Body of pancreas (tissue), 4 donors: ENCODE results near the gene HDDC3. TPM values are rescaled to one million over a fixed set of nuclear protein-coding genes. Genes with fewer than 3 reads are reported as not detected.
"Not testable (repeated sequence)": the region's sequence is repeated elsewhere in the genome, so short reads cannot be mapped to it uniquely, and the experiment has no call there.

Experiments used
- ATAC-seq: fragments of 150-250 bp; one replicate; pipeline ENCODE4 v1.9.1; 2016
- DNase-seq, 4 donors: peaks; one replicate each; pipeline ENCODE4 v3.0.0-alpha.2; 2019
- H3K27ac ChIP-seq, 4 donors: fragments of 200-600 bp; sonication (generic); 1 replicate in 3 of 4; 2 replicates in 1 of 4; pipeline versions ENCODE4 v1.5.1 to v1.6.1; 2016 to 2019; ENCODE audit warnings: mild to moderate bottlenecking in 1 of 4, mixed read lengths in 1 of 4, moderate library complexity in 1 of 4
- H3K27me3 ChIP-seq, 2 donors: fragments of 200-600 bp; sonication (generic); one replicate each; pipeline ENCODE4 v1.6.0; 2016; ENCODE audit warnings: mild to moderate bottlenecking in 1 of 2
- H3K36me3 ChIP-seq, 2 donors: fragments of 200-600 bp; sonication (generic); replicated peaks in 1 of 2; 2 replicates each; pipeline ENCODE4 v1.5.1; 2016; ENCODE audit warnings: low read depth in 2 of 2; ENCODE audit not compliant: insufficient read depth in 1 of 2
- H3K4me1 ChIP-seq: fragments of 200-600 bp; sonication (generic); one replicate; pipeline ENCODE4 v1.6.0; 2016
- H3K4me3 ChIP-seq, 2 donors: fragments of 200-600 bp; sonication (generic); 1 replicate in 1 of 2; 2 replicates in 1 of 2; pipeline ENCODE4 v1.5.1; 2016 to 2019
- H3K9me3 ChIP-seq, 3 donors: fragments of 200-600 bp; sonication (generic); 1 replicate in 2 of 3; 2 replicates in 1 of 3; pipeline ENCODE4 v1.5.1; 2016
- POLR2A ChIP-seq, 3 donors: fragments of 450-650 bp; IDR thresholded peaks; one replicate each; pipeline ENCODE4 v1.6.1; 2016; ENCODE audit warnings: antibody characterized with exemption in 3 of 3, mild to moderate bottlenecking in 2 of 3
- WGBS, 2 donors: methylation state at CpG; one replicate each; pipeline ENCODE4 v1.1.5; 2017; 5-methylcytosine and 5-hydroxymethylcytosine counted together
- intact Hi-C: fragments of 100-400 bp; cut with DNase I; formaldehyde crosslinking; loops from one replicate; pipeline ENCODE4 v1.15.1; 2023
- total RNA-seq, 2 donors: library from RNA; depleted of rRNA; stranded (reverse); fragments of >200 nt; gene quantifications; one replicate each; pipeline ENCODE4 v1.1.0, GENCODE V29; 2016
- TF ChIP-seq, protein P1 (sequence below), 7 experiments: fragments of 450-650 bp in 4 of 7; fragments of 200-600 bp in 3 of 7; sonication (generic) in 3 of 7; IDR thresholded peaks; one replicate each; pipeline ENCODE4 v1.5.1; 2016 to 2019; ENCODE audit warnings: antibody characterized with exemption in 7 of 7

HDDC3 gene
- total RNA-seq, 2 donors from 2014 or later = 13.8 to 14.5 TPM

DNA sequence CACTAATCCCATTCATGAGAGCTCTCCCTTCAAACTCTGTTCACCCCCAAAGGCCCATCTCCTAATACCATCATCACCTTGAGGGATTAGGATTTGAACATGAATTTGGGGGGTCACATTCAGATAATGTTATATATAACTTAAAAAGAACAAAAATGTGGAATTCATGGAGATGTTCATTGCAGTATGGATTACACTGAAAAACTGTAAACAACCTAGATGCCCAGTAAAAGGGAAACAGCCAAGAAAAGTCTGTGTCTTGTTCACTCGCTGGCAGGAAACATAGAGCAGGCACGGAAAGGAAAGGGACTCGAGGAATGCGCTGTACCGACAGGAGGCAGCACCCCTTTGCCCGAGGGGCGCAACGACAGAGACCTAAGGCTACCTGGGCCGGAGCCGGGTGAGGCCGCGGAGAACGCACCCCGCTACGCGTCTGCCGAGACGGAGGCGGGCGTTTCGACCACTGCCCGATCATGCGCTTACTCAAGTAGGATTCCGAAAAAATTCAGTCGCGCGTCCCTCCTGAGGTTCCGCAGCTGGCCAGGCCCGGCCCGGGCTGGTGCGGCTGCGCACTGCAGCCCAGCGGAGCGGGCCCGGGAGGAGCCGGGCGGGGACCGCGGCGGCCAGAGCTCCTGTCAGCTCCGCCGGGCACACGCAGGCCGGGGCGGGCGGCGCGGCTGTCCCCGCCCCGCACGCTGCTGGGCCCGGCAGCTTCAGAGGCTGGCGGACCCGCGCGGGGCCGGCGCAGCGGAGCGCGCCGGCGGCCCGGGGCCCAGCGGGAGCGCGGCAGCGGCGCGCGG lies 30.1 kb downstream of the HDDC3 start:
- peak; percentile 51 to 78 (median 75) for TF ChIP-seq POLR2A (IDR thresholded peaks at IDR 0.05)
- TF ChIP-seq, protein P1, sequence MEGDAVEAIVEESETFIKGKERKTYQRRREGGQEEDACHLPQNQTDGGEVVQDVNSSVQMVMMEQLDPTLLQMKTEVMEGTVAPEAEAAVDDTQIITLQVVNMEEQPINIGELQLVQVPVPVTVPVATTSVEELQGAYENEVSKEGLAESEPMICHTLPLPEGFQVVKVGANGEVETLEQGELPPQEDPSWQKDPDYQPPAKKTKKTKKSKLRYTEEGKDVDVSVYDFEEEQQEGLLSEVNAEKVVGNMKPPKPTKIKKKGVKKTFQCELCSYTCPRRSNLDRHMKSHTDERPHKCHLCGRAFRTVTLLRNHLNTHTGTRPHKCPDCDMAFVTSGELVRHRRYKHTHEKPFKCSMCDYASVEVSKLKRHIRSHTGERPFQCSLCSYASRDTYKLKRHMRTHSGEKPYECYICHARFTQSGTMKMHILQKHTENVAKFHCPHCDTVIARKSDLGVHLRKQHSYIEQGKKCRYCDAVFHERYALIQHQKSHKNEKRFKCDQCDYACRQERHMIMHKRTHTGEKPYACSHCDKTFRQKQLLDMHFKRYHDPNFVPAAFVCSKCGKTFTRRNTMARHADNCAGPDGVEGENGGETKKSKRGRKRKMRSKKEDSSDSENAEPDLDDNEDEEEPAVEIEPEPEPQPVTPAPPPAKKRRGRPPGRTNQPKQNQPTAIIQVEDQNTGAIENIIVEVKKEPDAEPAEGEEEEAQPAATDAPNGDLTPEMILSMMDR (IDR thresholded peaks at IDR 0.05) = peak; percentile 56 to 96 (median 84)
- peak; percentile 83 for ATAC-seq
- Histone ChIP-seq H3K36me3 (peaks cover 0 to 3% of the 10 kb centered on the region in 2 donors), H3K27me3 (no peaks in the 10 kb centered on the region), H3K27ac (peak overlapping the region; percentile 92 to 96 (median 94)), H3K4me1 (peaks cover 50% of the 10 kb centered on the region), H3K4me3 (peak overlapping the region in 1 of 2 donors; percentile 27), H3K9me3 (no peaks in the 10 kb centered on the region)
- peak; percentile 77 to 84 (median 82) for DNase-seq
- intact Hi-C loops = no loop called here
- 1% methylated on average over 8 to 70 of the region's 71 CpGs for WGBS, 2 donors

DNA sequence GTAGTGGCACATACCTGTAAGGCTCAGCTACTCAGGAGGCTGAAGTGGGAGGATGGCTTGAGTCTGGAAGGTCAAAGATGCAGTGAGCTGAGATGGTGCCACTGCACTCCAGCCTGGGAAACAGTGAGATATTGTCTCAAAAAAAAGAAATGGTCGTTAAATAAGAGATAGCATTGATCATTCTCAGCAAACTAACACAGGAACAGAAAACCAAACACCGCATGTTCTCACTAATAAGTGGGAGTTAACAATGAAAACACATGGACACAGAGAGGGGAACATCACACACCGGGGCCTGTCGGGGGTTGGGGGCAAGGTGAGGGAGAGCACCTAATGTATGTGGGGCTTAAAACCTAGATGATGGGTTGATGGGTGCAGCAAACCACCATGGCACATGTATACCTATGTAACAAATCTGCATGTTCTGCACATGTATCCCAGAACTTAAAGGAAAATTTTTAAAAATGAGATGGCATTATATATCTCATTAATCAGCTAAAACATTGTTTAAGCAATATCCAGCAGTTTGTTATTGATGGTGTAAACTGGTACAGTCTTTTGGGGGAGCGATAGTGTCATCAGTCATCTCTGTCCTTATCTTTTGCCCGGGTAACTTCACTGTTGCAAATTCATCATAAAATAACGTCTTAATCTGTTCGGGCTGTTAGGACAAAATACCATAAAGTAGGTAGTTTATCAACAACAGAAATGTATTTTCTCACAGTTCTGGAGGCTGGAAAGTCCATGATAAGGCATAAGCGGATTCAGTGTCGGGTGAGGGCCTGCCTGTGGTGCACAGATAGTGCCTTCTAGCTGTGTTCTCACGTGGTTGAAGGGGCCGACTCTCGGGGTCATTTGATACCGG lies 30.9 kb downstream of the HDDC3 start:
- H3K9me3 ChIP-seq = no peaks in the 10 kb centered on the region
- no peak overlapping the region for H3K4me3 ChIP-seq
- intact Hi-C loops = no loop called here
- 35 to 36% methylated on average over 14 of the region's 14 CpGs for WGBS, 2 donors
- peaks cover 42% of the 10 kb centered on the region for H3K4me1 ChIP-seq
- peak overlapping the region; percentile 92 to 96 (median 94) for H3K27ac ChIP-seq
- DNase-seq = no peak
- no peaks in the 10 kb centered on the region for H3K27me3 ChIP-seq
- no peaks in the 10 kb centered on the region for H3K36me3 ChIP-seq
- ATAC-seq = no peak
- TF ChIP-seq, protein P1 (IDR thresholded peaks at IDR 0.05) = no peak
- no peak for TF ChIP-seq POLR2A (IDR thresholded peaks at IDR 0.05)

DNA sequence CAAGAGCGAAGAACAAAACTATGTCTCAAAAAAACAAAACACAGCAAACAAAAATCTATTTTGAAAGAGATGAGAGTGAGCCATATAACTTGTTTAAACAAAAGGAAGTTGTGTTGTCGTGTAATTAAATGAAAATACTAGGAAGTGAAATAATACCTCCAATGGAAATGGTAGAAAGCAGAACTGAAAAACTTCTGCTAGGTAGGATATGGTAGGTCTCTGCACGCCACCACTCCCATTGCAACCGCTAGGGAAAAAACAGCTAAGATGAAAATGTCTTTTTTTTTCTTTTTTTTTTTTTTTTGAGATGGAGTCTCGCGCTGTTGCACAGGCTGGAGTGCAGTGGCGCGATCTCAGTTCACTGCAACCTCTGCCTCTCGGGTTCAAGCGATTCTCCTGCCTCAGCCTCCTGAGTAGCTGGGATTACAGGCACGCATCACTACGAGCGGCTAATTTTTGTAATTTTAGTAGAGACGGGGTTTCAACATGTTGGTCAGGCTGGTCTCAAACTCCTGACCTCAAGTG lies 35.2 kb downstream of the HDDC3 start:
- ATAC-seq, H3K9me3 ChIP-seq, H3K4me3 ChIP-seq, intact Hi-C loops, DNase-seq, H3K36me3 ChIP-seq, H3K27me3 ChIP-seq, H3K4me1 ChIP-seq, H3K27ac ChIP-seq: not testable (repeated sequence)
- 86 to 88% methylated on average over 14 of the region's 14 CpGs for WGBS, 2 donors

DNA sequence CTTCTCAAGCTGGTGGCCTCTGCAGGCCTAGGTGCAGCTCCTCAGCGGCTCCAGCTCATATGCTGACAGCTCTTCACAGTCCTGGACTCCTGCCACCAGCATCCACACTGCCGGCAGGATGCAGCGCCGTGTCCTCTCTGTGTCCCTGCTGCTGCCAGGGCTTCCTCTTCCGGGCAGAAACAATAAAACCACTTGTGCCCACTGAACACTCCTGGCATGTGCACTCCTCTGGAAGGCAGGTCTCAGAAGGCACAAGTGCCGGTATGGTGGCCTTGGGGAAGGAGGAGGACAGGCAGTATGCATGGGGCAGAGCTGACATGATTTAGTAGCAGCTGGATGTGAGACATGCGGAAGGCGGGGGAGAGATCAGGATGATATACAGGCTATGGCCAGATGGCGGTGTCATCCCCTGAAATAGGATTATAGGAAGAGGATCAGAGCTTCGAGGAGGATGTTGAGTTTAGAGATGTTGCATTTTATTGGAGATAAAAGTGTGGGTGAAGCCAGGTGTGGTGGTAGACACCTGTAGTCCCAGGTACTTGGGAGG lies 36.7 kb downstream of the HDDC3 start:
- DNase-seq (no peak), ATAC-seq (no peak)
- Histone ChIP-seq H3K27ac (no peak overlapping the region), H3K9me3 (no peaks in the 10 kb centered on the region), H3K36me3 (no peaks in the 10 kb centered on the region), H3K4me3 (no peak overlapping the region), H3K27me3 (no peaks in the 10 kb centered on the region), H3K4me1 (no peaks in the 10 kb centered on the region)
- no peak for TF ChIP-seq POLR2A (IDR thresholded peaks at IDR 0.05)
- TF ChIP-seq, protein P1 (IDR thresholded peaks at IDR 0.05) = no peak
- intact Hi-C loops = no loop called here
- 86% methylated on average over 6 to 10 of the region's 10 CpGs for WGBS, 2 donors
